CD4-positive, alpha-beta T cell treated with Interleukin-12 subunit alpha and Interleukin-12 subunit beta, for 1 hour (primary cell): ENCODE measurements around the gene VKORC1.
"Not testable (repeated sequence)": the region's sequence is repeated elsewhere in the genome, so short reads cannot be mapped to it uniquely, and the experiment has no call there.

ENCODE experiments used
- DNase-seq: peaks from one replicate; pipeline ENCODE4 v3.0.0-alpha.2; 2020

Gene VKORC1

DNA sequence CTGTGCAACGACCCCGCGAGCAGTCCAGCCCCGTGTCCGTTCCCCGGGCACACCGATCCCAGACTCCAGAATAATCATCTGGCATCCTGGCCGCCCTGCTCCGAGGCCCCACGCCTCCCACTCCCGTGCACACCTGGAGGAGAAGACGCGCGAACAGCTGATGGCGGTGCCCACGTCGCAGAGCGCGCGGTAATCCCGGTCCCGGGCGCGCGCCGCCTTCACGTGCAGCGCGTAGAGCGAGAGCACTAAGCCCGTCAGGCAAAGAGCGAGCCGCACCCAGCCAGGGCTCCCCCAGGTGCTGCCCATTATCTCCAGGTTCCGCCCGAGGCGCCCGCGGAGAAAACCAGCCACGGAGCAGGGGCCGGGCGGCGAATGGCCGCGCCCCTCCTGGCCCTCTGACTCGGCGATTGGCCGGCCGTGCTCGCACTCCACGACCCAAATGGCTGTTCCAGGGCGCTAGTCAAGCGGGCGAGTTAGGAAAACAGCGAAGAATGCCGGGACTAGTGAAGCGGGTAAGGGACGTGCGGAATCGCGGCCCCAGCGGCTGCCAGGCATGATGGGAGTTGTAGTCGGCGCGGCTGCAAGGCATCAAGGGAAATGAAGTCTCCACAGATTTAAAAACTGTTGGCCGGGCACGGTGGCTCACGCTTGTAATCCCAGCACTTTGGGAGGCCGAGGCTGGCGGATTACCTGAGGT is at the start of gene VKORC1:
Gene VKORC1 (minus strand): TSS at position 374 of the 697 bp plus-strand sequence. CDS start 68 bp downstream, at position 306.
- DNase-seq, result peak; percentile 91

DNA sequence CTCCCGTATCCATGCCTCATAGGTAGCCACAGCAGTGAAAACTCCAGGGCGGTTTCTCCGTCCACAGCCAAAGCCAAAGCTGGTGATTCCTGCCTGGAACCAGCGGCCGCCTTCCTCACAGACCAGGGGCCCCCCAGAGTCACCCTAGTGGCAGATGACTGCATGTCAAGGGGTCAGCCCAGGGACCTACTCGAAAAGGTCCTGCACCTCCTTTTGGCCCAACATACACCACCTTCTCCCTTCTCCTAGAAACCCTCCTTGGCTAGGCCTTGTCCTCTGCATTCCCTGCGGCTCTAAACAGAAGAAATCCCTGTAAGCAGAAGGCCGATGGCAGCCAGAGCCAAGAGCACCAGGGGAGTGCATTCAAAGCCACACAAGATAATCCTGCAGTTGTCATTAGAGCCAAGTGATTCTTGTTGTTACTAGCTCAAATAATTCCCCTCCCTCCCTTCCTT is 49.1 kb upstream of the VKORC1 start:
- DNase-seq, result no peak

DNA sequence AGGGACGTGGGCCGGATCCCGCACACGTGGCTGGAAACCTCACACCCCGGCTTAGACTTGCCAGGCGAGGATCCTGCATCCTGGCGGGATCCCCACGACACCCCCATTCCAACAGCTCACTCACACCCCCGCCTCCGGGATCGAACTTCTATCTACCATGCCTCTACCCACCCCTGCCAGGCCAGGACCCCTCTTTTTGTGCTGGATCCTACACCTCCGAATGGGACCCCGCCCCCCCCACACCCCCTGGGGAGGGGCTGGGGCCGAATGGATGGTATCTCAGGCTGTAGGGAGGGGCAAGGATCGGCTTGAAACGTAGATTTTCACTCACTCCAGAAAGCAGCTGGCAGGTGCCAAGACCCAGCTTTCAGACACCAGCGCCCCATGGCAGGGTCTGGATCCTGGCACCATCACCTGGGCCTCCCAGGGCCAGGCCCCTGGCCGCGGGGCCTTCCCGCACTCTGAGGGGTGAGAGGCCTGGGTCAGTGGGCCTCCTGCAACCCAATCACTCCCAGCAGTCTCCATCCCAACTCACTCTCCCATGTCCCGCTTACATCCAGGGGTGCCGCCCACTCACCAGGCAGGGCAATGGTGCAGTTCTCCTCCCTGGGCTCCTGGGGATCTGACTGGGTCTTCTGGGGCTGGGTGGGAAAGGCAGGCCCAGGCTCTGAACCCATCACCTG is 48.6 kb upstream of the VKORC1 start:
- no peak for DNase-seq

DNA sequence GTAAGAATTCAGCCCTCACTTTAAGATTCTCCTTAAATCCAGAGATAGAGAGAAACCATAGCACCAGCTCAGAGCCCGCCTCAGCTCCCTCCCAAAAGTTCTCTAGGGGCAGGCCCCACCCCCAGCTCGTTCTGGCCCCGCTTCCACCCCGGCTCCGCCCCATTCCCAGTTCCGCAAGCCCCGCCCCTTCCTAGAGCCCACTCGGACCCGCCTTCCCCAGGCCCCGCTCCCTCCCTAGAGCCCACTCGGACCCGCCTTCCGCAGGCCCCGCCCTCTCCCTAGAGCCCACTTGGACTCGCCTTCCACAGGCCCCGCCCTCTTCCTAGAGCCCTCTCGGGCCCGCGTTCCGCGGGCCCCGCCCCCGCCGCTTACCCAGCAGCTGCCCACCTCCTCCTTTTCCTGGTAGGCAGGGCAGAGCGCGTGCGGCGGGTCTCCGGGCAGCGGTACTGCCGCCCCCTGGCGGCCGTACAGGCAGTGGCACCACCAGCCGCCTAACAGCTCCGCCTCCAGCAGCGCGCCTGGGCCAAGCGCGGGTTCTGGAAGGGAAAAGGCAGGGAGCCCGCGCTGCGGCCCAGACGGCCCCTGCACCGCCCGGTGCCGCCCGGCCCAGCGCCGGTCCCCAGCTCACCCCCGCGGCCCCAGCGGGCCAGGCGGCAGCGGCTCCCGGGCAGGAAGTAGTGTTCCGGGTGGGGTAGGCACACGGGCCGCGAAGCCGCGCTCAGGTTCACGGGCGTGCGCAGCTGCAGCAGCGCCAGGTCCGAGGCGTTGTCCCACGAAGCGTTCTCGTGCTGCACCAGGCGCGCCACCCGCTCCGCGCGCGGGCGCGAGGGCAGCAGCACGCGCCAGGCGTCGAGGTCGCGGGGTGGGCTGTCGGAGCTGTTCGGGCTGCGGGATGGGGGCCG is 47.8 kb upstream of the VKORC1 start:
- peak; percentile 99 for DNase-seq

DNA sequence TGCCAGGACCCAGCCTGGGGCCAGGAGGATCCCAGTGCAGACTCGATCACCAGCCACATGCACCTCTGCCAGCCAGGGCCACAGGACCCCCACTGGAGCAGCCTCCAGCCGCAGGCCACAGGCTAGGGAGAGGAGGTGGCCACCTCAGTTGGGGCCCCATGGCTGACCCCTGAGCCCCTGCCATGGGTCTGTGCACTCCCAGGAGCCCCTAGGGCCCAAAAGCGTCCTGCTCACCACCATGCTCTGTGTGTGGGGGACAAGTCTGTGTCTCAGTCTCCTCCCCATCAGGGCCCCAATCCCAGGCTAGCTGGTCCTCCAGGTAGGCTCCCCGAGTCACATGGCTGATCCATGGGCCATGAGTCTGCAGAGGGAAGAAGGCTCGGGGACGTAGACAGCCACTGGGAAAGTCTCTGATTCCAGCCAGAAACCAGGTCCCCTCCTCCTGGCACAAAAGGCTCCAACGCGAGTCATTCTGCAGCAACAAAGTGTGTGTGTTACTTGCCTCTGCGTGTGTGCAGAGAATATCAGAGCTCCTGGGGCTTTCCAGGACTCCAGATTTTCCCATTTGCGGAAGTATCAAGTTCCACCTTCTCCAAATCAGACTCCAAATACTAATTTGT is 47.0 kb upstream of the VKORC1 start:
- DNase-seq, result no peak

DNA sequence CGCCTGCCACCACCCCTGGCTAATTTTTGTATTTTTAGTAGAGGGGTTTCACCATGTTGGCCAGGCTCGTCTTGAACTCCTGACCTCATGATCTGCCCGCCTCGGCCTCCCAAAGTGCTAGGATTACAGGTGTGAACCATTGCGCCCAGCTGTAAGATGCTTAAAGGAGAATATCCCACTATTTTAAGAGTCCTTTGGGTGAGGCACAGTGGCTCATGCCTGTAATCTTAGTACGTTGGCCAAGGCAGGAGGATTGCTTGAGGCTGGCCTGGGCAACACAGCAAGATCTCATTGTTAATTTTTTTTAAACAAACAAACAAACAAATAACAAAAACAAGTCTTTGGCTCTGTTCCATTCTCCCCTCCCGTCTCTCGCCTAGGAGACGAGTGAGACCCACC is 46.5 kb upstream of the VKORC1 start:
- not testable (repeated sequence) for DNase-seq

DNA sequence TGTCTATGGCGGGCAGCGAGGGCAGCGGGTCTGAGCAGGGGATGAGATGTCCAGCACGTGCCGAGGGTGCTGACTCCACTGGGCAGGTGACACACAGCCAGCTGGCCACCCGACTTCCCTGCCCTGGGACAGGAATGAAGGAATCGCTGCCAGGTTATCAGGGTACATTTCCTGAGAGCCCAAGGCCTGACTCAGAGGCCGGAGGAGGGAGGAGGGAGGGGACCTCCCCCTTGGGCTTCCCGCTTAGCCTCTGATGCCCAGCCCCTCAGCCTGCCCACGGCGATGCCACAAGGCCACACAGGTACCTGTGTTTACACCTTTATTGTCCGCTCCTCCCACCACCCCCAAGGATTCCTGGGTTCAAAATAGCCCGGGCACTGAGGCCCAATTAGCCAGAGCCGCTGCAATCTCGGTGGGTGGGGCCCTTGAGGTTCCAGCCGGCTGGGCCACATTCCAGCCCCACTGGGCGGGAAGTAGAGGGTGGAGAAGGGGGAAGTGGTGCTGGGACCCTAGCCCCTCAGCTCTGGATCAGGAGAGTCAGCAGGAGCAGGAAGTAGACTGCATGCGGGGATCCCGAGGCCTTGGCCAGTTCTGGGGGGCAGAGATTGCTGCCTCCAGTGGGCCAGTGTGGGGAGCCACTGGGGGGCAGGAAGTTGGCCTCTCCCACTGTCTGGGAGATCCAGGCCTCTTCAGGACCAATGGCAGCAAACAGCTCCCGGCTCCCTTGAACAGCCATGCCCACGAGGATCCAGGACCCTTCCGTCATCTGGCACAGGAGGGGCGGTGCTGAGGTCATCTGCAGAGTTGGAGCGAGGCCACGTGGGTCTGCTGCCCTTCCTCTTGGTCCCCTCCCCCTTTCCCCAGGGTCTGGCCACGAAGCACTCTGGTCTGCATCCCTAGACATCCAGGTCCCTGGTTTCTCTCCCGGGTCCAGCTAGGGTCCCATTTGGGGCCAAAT is 44.3 kb upstream of the VKORC1 start:
- DNase-seq, result no peak

DNA sequence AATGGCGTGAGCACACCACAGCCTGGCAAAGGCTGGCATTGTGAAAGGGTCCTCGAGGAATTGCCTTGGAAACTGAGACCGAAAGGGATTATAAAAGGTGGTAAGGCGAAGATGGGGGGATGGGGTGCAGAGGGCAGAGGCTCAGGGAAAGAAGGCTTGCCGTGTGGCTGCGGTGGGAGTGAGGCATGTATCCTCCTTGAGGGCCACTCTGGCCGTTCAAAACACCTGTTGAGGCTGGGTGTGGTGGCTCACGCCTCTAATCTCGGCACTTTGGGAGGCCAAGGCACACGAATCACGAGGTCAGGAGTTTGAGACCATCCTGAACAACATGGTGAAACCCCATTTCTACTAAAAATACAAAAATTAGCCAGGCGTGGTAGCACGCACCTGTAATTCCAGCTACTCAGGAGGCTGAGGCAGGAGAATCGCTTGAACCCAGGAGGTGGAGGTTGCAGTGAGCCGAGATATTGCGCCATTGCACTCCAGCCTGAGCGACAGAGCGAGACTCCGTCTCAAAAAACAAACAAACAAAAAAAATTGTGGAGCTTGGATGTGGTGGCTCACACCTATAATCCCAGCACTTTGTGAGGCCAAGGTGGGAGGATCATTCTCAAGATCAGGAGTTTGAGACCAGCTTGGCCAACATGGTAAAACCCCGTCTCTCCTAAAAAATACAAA is 42.4 kb upstream of the VKORC1 start:
- DNase-seq, result not testable (repeated sequence)

DNA sequence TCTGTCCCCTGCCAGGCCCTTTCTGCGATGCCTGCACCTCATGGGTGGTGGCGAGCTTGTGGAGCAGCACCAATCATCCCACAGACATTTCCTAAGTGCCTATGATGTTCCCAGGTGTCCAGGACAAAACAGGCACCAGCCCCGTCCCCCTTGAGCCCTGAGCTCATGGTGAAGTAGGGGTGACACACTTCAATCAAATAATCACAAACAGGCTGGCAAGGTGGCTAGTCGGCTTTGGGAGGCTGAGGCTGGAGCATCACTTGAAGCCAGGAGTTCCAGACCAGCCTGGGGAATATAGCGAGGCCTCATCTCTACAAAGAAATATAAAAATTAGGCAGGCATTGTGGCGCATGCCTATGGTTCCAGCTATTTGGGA is 41.7 kb upstream of the VKORC1 start:
- no peak for DNase-seq

DNA sequence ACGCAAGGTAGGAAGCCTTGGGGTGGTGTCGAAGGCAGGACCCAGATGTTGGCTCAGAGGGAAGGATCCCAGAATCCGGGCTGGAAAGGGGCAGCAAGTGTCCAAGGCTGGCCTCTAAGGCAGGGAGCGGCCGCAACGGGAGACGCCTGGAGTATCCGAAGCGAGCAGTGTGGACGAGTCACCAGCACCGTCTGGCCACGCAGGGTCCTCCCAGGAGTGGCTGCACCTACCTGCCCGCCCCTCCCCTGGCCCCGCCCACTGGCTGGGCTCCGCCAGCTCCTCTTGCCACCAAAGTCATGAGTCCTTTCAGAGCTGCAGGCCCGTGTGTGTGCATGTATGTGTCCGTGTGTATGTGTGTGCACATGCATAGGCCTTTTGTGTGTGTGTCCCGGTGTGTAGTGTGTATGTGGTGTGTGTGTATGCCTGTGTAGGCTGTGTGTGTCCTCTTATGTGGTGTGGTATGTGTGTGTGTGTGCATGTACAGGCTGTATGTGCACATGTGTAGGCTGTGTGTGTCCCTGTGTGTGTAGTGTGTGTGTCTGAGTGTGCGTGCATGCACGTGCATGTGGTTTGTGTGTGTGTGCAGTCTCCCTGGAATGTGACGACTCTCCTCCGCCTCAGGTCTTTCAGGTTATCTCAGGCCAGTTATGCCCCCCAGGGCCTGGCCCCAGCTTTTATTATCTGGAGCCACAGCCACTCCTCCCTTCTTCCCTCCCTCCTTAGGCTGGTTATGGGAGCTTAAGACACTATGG is 41.1 kb upstream of the VKORC1 start, which contains the start of gene PRSS8:
Gene PRSS8 (minus strand): TSS at position 193 of the 752 bp plus-strand sequence. CDS start 229 bp downstream, outside the sequence.
- DNase-seq, result no peak

DNA sequence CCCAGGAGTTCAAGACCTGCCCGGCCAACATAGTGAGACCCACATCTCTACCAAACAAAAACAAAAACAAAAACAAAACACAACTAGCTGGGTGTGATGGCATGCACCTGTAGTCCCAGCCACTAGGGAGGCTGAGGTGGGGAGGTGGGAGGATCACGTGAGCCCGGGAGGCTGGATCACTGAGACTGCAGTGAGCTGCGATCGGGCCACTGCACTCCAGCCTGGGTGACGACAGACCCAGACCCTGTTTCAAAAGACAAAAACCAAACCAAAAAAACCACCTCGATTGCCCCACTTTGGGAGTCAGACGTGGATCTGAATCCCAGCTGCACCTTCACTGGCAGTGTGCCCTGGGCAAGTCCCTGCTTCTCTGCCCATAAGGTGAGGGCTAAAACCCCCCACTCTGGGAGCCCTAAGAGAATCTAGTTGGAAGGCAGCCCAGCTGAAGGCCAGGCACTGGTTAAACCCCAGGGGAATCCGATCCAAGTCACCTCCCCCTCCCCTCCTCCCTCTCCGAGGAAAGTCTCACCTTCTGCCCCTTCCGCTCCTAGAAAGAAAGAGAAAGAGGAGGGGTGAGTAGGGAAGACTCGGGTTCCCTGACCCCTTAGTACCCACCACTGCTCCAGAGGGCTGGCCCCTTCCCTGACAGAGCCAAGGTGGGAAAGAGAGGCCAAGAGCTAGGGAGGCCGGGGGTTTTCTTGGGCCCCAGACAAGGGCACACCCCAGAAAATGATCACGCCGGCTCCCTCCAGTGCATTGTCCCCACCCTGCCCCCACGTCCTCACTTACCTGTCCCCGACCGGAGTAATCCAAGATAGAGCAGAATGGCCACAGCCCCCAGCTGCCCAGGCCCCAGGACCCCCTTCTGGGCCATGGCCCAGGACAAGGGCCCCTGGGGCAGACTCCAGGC is 40.3 kb upstream of the VKORC1 start:
- DNase-seq, result no peak

DNA sequence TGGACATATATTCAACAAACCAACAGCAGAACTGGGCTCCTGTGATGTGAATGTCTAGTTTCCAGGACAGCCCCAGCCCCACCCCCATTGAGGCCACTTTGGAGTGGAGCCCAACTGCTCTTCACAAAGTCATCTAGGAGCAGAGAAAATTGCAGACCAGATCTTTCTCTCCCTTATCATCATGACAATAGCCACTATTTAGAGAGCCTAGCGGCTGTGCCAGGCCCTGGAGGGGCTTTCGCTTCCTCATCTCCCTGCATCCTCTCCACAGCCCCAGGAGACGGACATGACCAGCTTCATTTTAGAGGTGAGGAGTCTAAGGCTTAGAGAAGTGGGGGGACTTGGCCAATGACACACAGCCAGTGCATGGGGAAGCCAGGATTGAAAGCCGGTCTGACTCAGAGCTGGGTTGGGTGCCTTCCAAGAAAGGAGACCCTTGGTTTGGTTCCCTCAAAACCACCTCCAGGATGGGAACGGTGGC is 39.5 kb upstream of the VKORC1 start:
- DNase-seq, result no peak

DNA sequence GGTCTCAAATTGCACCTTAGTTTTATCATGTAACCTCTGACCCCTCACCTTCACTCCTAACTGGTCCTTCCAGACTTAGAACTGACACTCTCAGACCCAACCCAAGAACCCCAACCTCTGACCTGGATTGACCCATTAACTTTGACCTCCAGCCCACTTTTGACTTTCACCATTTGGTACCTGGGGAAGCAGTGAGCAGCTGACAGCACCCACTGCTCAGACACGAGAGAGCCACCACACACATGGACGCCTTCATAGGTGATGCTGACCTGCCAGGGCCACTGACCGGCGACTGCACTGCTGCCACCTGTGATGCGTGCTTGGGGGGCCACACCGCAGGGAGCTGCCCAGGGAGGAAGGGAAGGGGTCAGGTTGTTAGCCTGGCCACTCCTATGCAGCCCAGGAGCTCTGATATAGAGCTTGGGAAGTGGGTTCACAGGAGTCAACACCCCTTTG is 38.5 kb upstream of the VKORC1 start:
- no peak for DNase-seq

DNA sequence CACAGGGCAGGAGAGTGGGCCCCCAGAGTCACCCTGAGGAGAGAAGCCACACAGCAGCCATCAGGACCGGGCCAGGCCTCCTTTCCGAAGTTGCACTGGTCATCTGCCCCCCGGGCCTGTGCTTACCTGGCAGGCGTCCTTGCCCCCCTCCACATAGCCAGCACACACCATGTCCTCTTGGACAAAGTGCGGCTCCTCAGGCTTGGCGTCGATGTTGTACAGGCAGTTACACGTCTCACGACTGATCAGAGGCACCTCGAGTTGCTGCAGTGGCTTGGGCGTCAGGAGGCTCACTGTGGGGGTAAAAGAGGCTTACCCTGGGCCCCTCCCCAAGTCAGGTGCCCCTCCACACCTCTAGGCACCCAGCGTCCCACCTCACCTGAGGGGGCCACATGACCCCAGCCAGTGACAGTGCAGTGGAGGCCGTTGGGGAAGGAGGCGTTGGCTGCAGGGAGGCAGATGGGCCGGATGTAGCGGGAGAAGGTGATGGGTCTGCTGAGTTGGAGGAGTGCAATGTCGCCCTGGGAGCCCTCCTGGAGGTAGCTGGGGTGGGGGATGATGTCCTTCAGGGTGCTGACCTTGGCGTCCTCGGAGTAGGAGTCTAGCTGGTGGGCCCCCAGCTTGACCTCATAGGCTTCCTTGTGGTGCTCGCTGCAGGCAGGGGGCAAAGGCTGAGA is 37.8 kb upstream of the VKORC1 start:
- no peak for DNase-seq

DNA sequence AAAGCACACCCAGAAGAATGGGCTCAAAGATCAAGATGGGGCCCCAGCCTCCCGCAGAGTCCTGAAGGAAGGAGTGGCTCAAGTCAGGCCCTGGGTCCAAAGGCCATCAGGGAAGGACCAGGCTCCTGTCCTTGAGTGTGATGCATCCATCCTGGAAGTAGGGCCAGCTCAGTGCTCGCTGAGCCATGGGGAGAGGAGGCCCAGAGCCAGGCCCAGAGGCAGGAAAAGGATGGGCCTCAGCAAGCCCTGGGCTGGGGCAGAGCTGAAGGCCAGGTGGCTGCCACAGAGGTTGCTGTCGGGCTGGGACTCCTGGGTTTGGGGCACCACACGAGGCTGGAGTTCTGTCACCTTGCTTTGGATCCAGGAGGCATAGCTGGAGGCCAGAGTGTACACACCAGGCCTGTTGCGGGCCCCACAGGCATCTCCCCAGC is 37.3 kb upstream of the VKORC1 start:
- DNase-seq, result no peak

DNA sequence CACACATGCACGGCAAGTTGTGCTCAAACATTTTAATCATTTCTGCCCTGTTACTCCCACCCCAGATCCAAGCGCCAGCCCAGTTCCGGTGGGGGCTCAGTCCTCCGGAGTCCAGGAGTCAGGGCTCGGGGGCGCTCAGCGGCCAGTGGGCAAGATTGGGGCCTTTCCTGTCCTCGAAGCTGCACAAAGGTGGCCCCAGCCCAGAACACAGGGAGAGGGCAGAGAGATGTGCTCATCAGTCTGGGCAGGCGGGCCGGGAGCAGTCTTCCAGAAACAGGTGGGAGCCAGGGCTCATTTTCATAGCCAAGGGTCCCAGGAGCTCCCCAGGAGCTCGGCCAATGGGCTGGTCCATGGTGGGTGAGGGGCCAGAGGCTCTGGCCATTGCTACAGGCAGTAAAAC is 36.8 kb upstream of the VKORC1 start:
- no peak for DNase-seq

DNA sequence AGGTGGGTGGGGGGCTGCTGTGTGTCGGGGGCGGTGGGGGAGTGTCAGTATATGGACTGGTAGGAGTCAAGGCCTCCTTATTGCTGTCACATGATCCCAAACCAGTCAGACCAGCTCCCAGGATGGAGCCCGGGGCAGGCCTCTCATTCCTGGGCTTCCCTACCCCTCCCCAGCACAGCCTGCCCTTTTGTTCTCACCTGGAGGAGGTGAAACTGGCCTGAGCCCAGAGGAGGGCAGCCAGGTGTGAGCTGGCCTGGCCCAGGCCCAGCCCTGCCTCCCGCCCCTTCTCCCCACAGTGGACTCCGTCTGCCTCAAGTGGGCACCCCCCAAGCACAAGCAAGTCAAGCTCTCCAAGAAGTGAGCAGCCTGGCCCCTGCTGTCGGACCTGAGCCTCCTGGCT is 36.3 kb upstream of the VKORC1 start:
- no peak for DNase-seq

DNA sequence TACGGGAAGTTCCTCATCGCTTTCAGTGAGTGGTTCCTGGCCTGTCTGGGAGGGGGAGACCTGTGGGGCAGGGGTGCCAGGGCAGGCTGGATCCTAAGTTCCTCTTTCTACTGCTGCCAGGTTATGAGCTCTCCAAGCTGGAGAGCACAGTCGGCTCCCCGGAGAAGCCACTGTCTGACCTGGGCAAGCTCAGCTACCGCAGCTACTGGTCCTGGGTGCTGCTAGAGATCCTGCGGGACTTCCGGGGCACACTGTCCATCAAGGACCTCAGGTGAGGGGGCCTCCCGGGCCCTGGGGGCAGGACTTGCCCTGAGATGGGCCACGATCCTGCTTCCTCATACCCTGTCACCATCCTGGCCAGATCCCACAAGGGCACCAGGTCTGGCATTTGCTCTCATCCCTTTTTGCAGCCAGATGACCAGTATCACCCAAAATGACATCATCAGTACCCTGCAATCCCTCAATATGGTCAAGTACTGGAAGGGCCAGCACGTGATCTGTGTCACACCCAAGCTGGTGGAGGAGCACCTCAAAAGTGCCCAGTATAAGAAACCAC is 35.8 kb upstream of the VKORC1 start:
- DNase-seq, result no peak
